Measurements from ENCODE around the gene SLC12A5. TPM values are rescaled to one million over a fixed set of nuclear protein-coding genes. Genes with fewer than 3 reads are reported as not detected.
A peak's percentile ranks its signal among the peaks of the same experiment; 100 is the strongest.
"Not testable (repeated sequence)": the region's sequence is repeated elsewhere in the genome, so short reads cannot be mapped to it uniquely, and the experiment has no call there.

SLC12A5 gene
- total RNA-seq, 6 donors from 2014 or later: 0.69 to 1.3 TPM; not detected in 4

DNA sequence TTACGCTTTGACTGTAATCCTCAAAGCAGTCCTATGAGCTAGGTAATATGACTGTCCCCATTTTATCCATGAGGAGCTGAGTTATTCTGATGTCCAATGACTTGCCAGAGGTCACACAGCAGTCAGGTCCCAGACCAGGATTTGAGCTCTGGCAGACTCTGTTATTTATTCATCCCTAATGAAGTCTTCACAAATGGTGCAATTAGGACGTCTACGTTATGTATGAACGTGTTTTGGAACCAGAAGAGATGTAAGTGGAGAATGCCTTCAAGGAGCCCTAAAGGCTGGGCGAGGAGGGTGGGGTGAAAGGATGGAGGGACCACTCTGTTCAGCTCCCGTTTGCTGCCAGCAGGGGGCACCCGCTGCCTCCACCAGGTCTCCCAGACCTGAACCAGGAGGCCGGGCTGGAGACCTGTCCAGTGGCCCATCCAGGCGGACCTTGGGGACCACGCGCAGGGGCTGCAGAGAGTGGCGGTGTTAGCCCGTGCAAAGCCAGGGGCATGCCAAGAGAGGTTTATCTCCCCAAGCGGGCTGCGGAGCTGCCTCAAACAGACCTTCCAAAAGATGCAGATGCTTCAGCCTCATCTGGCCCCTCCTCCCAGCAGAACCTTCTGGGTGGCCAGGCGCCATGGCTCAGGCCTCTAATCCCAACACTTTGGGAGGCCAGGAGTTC, 41.8 kb upstream of the SLC12A5 start:
- TF ChIP-seq, protein P1, sequence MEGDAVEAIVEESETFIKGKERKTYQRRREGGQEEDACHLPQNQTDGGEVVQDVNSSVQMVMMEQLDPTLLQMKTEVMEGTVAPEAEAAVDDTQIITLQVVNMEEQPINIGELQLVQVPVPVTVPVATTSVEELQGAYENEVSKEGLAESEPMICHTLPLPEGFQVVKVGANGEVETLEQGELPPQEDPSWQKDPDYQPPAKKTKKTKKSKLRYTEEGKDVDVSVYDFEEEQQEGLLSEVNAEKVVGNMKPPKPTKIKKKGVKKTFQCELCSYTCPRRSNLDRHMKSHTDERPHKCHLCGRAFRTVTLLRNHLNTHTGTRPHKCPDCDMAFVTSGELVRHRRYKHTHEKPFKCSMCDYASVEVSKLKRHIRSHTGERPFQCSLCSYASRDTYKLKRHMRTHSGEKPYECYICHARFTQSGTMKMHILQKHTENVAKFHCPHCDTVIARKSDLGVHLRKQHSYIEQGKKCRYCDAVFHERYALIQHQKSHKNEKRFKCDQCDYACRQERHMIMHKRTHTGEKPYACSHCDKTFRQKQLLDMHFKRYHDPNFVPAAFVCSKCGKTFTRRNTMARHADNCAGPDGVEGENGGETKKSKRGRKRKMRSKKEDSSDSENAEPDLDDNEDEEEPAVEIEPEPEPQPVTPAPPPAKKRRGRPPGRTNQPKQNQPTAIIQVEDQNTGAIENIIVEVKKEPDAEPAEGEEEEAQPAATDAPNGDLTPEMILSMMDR (IDR thresholded peaks at IDR 0.05): peak; percentile 72 to 82 (median 80)
- TF ChIP-seq POLR2A (IDR thresholded peaks at IDR 0.05): no peak
- no peaks in the 10 kb centered on the region for H3K4me1 ChIP-seq
- no peaks in the 10 kb centered on the region for H3K9me3 ChIP-seq
- H3K27ac ChIP-seq: no peak overlapping the region
- H3K36me3 ChIP-seq: no peaks in the 10 kb centered on the region
- no peaks in the 10 kb centered on the region for H3K27me3 ChIP-seq
- peak; percentile 89 to 90 for ATAC-seq (ENCODE audit: low FRiP score in 2 of 2)
- no peak overlapping the region for H3K4me3 ChIP-seq
- 6 to 17% methylated on average over 6 to 13 of the region's 16 CpGs for whole genome bisulfite sequencing, 2 donors
- peak; percentile 84 to 91 for DNase-seq

DNA sequence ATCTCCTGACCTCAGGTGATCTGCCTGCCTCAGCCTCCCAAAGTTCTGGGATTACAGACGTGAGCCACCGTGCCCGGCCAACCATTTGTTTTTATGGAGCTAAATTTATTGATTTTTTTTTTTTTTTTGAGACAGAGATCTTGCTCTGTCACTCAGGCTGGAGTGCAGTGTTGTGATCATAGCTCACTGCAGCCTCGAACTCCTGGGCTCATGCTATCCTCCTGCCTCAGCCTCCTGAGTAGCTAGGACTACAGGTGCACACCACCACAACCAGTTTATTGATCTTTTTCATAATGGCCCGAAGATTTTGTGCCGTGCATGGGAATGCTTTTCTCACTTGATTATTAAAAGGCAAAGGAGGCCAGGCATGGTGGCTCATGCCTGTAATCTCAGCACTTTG, 40.2 kb upstream of the SLC12A5 start:
- H3K4me1 ChIP-seq; H3K36me3 ChIP-seq; H3K9me3 ChIP-seq; DNase-seq; H3K27me3 ChIP-seq; H3K4me3 ChIP-seq; H3K27ac ChIP-seq; ATAC-seq (ENCODE audit: low FRiP score in 2 of 2): not testable (repeated sequence)
- 74 to 88% methylated on average over 6 of the region's 6 CpGs for WGBS, 2 donors

DNA sequence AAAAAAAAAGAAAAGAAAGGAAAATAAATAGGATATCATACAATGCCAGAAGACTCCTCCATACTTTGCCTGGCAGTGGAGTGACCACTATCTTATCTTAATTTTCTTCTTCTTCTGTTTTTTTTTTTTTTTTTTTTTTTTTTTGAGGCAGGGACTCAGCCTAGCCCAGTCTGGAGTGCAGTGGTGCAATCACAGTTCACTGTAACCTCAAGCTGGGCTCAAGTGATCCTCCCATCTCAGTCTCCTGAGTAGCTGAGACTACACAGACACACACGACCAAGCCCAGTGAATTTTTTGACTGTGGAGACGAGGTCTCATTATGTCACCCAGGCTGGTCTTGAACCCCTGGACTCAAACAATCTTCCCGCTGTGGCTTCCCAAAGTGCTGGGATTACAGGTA, 37.4 kb upstream of the SLC12A5 start:
- H3K9me3 ChIP-seq: no peaks in the 10 kb centered on the region
- H3K27ac ChIP-seq: no peak overlapping the region
- no peak for TF ChIP-seq POLR2AphosphoS5 (IDR thresholded peaks at IDR 0.05)
- no peak for TF ChIP-seq EP300 (IDR thresholded peaks at IDR 0.05)
- TF ChIP-seq POLR2A (IDR thresholded peaks at IDR 0.05): no peak
- TF ChIP-seq, protein P1 (IDR thresholded peaks at IDR 0.05): no peak
- no peaks in the 10 kb centered on the region for H3K4me1 ChIP-seq
- ATAC-seq (ENCODE audit: low FRiP score in 2 of 2): no peak
- DNase-seq: no peak
- 67 to 83% methylated on average over 3 of the region's 3 CpGs for WGBS, 2 donors
- H3K4me3 ChIP-seq: no peak overlapping the region
- H3K36me3 ChIP-seq: no peaks in the 10 kb centered on the region
- no peaks in the 10 kb centered on the region for H3K27me3 ChIP-seq

DNA sequence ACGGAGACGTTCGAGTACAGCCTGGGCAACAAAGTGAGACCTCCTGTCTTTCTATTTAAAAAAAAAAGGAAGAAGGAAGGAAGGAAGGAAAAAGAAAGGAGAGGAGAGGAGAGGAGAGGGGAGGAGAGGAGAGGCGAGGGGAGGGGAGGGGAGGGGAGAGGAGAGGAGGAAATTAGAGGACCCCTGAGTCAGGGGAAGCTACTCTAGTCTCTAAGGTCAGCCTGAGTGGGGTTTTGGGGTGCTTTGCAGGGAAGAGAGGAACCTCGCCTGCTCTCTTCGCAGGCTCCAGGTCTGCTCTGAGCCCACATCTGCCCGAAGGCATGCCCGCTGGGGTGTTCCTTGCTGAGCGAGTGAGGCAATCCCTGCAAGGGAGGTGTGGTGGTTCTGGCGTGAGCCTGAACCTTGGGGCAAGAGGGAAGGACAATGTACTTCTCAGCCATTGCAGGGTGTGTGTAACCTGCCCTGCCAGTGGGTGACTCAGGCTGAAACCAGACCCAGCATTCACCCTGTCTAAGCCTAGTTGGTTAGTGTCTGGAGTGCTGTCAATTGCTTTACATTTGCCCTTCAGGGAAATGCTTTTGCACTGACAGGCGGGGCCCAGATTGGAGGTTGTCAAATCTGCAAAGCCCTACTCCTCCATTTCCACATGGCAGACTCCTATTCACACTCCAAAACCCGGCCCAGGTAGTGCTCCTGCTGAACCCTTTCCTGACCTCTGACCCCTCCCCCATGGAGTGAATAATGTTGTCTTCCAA, 35.6 kb upstream of the SLC12A5 start:
- no peaks in the 10 kb centered on the region for H3K27me3 ChIP-seq
- 57 to 72% methylated on average over 9 to 12 of the region's 12 CpGs for WGBS, 2 donors

More for the DNA sequence above, 35.6 kb upstream of the SLC12A5 start:
- ATAC-seq (ENCODE audit: low FRiP score in 2 of 2) (peak in 1 of 2 donors; percentile 87), DNase-seq (peak in 1 of 2 donors; percentile 74)
- H3K9me3 ChIP-seq: no peaks in the 10 kb centered on the region
- H3K4me3 ChIP-seq: no peak overlapping the region
- H3K4me1 ChIP-seq: peaks cover 0 to 3% (median 0%) of the 10 kb centered on the region in 4 donors
- TF ChIP-seq EP300 (IDR thresholded peaks at IDR 0.05): no peak
- TF ChIP-seq, protein P1 (IDR thresholded peaks at IDR 0.05): no peak
- TF ChIP-seq POLR2A (IDR thresholded peaks at IDR 0.05): no peak
- TF ChIP-seq POLR2AphosphoS5 (IDR thresholded peaks at IDR 0.05): no peak
- H3K36me3 ChIP-seq: no peaks in the 10 kb centered on the region
- no peak overlapping the region for H3K27ac ChIP-seq
